Ishikawa (cell line): ENCODE measurements around the gene C2orf92.

Experiments used
- CEBPB ChIP-seq: IDR thresholded peaks from 2 replicates; pipeline ENCODE4 v1.6.1; 2012
- CREB1 ChIP-seq: IDR thresholded peaks from 2 replicates; pipeline ENCODE4 v1.6.1; 2012; ENCODE audit warnings: low read depth
- EGR1 ChIP-seq: IDR thresholded peaks from 2 replicates; pipeline ENCODE4 v1.6.1; 2012
- EP300 ChIP-seq: IDR thresholded peaks from 2 replicates; pipeline ENCODE4 v1.6.1; 2012; ENCODE audit warnings: borderline replicate concordance
- NFIC ChIP-seq: IDR thresholded peaks from 2 replicates; pipeline ENCODE4 v1.6.1; 2012
- RAD21 ChIP-seq: IDR thresholded peaks from 2 replicates; pipeline ENCODE4 v1.6.1; 2012; ENCODE audit warnings: low read depth
- TAF1 ChIP-seq: IDR thresholded peaks from 2 replicates; pipeline ENCODE4 v1.6.1; 2012; ENCODE audit warnings: low read depth, mild to moderate bottlenecking
- TCF12 ChIP-seq: IDR thresholded peaks from 2 replicates; pipeline ENCODE4 v1.6.1; 2012; ENCODE audit warnings: low read depth
- TEAD4 ChIP-seq: IDR thresholded peaks from 2 replicates; pipeline ENCODE4 v1.6.1; 2012
- YY1 ChIP-seq: IDR thresholded peaks from 2 replicates; pipeline ENCODE4 v1.6.1; 2012; ENCODE audit warnings: low read depth
- TF ChIP-seq, protein P1 (sequence below): IDR thresholded peaks from 2 replicates; pipeline ENCODE4 v1.6.1; 2012
- TF ChIP-seq, protein P2 (sequence below): IDR thresholded peaks from 2 replicates; pipeline ENCODE4 v1.6.1; 2012; ENCODE audit warnings: low read depth, mild to moderate bottlenecking

DNA sequence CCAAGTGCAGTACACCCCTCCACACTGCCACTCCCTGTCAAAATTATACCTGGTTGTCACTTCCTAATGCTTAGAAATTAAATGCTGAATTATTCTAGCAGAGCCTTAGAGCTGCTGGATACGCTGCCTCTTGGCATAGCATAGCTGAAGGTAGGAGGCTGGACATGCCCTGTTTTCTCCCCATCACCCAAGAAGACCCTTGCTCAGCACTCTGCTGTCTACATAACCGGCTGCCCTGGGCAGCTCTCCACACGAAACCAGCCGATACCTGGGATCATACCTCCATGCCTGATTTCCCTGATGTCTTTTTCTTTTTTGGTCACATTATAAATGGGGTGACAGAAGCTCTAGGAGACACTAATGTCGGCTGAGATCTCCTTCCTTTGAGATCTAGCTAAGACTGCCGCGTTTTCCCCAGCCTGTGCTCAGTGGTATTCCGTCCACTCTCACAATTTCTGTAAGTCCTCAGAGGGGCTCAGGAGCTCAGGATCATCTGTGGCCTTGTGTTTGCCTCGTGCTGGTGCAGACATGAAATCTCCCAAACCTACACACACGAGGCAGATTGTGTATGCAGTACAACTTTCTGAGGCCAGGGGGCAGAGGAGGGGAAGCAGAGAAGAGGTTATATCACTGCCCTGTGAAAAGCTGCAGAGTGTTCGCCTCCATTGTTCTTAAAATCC lies 30.4 kb downstream of the C2orf92 start:
- TF ChIP-seq CREB1 (no peak), EGR1 (0 out of 2 replicates have a peak, but pooled peaks have one; percentile 14), TEAD4 (no peak), TAF1 (no peak), RAD21 (peak; percentile 55; the same call in 1 of the 2 replicates), YY1 (no peak), NFIC (no peak), CEBPB (no peak), TCF12 (no peak), EP300 (no peak)
- TF ChIP-seq, protein P1, sequence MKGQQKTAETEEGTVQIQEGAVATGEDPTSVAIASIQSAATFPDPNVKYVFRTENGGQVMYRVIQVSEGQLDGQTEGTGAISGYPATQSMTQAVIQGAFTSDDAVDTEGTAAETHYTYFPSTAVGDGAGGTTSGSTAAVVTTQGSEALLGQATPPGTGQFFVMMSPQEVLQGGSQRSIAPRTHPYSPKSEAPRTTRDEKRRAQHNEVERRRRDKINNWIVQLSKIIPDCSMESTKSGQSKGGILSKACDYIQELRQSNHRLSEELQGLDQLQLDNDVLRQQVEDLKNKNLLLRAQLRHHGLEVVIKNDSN, result no peak
- TF ChIP-seq, protein P2, sequence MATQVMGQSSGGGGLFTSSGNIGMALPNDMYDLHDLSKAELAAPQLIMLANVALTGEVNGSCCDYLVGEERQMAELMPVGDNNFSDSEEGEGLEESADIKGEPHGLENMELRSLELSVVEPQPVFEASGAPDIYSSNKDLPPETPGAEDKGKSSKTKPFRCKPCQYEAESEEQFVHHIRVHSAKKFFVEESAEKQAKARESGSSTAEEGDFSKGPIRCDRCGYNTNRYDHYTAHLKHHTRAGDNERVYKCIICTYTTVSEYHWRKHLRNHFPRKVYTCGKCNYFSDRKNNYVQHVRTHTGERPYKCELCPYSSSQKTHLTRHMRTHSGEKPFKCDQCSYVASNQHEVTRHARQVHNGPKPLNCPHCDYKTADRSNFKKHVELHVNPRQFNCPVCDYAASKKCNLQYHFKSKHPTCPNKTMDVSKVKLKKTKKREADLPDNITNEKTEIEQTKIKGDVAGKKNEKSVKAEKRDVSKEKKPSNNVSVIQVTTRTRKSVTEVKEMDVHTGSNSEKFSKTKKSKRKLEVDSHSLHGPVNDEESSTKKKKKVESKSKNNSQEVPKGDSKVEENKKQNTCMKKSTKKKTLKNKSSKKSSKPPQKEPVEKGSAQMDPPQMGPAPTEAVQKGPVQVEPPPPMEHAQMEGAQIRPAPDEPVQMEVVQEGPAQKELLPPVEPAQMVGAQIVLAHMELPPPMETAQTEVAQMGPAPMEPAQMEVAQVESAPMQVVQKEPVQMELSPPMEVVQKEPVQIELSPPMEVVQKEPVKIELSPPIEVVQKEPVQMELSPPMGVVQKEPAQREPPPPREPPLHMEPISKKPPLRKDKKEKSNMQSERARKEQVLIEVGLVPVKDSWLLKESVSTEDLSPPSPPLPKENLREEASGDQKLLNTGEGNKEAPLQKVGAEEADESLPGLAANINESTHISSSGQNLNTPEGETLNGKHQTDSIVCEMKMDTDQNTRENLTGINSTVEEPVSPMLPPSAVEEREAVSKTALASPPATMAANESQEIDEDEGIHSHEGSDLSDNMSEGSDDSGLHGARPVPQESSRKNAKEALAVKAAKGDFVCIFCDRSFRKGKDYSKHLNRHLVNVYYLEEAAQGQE, result no peak
